GM10847 (cell line): ENCODE data around the gene CTSE.

Experiments
- POLR2A ChIP-seq: IDR thresholded peaks from 2 replicates; pipeline ENCODE4 v1.6.1; 2011; ENCODE audit not compliant: insufficient read length; ENCODE audit errors: extremely low read depth

CTSE gene

GRCh38 chr1:205980237-205980870, 43.3 kb downstream of the CTSE start:
- no peak for TF ChIP-seq POLR2A

GRCh38 chr1:205979301-205979700, 44.4 kb downstream of the CTSE start:
- no peak for TF ChIP-seq POLR2A

DNA sequence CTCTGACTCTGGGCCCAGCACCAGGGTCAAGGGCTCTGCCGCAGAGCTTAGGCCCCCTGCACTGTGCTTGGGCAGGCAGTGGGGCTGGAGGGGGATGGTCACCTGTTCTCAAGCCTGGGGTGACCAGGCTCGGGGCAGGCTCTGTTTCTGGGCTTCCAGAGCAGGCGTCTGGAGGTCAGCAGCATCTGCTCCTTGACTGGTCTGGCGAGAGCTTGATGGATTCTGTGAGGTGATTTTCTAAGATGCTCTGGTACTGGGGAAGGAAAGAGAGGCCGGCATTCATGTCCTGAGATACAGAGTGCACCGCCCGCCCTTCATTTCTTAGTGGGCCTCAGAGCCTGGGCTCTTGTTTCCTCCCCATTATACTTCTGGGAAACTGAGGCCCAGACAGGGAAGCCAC, 45.0 kb downstream of the CTSE start:
- no peak for TF ChIP-seq POLR2A

- no peak for TF ChIP-seq POLR2A
These were observed 46.2 kb downstream of the CTSE start for GRCh38 chr1:205977402-205978014.

DNA sequence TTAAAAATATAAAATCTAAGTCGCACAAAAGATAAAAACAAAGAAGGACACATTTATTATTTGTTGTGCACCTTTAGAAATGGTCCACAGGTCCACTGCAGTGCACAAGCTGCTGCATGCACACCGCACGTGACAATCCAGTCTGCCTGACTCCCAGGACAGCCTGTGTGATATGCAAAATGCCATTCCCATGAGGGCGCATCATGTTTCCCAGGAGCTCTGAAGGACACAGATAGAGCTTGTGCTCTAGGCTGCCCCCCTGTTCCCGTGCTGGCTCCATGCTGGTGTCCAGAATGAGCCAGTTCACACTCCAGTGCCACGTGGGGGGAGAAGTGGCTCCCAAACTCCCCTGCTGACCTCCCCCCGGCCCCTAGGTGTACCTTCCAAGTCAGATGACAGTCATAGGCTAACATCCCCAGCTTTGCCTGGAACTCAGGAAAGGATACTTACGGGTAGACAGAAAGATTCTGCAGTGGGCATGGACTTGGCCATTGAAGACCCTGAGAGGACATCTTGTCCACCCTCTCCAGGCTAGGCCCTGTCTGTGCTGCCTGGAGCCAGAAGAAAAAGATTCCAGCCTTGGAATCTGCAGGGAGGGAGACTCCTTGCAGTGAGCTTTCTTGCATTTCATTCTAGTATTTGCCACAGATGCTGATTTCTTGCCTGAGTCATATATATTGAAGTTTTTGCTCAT, 46.8 kb downstream of the CTSE start:
- no peak for TF ChIP-seq POLR2A

GRCh38 chr1:205976036-205976435, 47.7 kb downstream of the CTSE start:
- TF ChIP-seq POLR2A = no peak

DNA sequence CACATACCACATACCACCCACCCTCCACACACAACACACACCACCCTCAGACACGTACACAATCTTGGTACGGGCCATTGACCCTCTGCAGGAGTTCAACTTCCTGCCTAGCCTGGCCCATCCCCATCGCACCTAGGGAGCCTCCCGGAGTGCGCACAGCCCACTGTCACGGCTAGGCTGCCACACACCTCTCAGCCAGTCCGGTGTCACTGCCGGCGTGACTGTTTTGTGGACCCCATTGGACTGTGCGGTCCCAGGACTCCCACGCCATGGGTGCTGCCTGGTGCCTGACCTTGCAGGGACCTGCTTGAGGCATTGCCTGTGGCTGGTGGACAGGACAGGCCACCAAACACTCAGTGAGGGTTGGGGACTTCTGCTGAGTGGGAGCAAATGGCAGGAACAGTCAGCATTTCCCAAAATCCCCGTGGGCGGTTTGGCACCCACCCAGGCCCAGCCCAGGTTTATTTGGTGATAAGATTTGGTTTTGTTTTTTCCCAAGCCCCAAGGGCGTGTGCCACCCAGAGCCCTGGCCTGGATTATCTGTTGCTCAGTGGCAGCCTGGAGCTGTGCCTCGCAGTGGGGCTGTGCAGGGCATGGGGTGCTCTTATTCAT, 48.2 kb downstream of the CTSE start:
- TF ChIP-seq POLR2A = no peak

GRCh38 chr1:205974712-205975111, 49.0 kb downstream of the CTSE start:
- no peak for TF ChIP-seq POLR2A

DNA sequence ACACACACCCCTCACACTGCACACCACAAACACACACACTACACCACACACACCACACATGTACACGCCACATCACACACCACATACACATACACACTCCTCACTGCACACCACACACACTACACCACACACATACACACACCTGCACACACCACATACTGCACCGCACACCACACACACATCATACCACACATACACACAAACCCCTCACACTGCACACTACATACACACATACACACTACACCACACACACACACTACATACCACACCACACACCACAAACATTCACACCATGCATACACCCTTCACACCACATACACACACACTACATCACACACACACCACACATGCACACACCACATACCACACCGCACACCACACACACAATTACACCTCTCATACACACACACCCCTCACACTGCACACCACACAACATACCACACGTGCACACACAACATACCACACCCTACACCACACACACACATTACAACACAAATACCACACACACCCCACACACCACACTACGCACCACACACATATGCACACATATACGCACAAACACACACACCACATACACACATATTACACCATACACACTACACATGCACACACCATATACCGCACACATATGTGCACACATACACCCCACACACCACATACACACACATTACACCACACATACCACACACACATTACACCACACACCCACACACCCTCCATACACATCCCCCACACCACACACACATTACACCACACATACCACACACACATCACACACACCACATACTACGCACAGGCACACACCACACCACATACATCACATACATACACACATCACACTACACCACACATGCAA, 50.1 kb downstream of the CTSE start:
- TF ChIP-seq POLR2A = no peak

- TF ChIP-seq POLR2A = no peak
These were observed 51.1 kb downstream of the CTSE start for GRCh38 chr1:205972491-205973168.

DNA sequence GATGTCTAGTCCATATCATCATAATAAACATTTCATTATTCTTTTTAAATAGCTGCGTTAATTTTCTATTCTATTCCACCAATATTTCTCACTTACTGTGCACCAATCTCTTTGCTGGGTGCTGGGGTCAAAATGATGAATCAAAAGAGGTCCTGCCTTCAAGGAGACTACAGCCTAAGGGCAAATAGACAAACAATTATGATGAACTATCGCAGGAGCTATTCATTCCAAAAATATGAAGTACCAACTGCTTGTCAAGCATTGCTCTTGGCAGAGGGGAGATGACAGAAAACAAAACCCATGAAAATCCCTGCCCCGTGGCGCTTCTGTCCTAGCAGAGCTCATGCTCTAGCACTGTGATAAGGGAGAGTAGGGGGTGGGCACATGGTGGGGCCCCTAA, 51.6 kb downstream of the CTSE start:
- TF ChIP-seq POLR2A = no peak

GRCh38 chr1:205971082-205971481, 52.6 kb downstream of the CTSE start:
- TF ChIP-seq POLR2A = no peak

DNA sequence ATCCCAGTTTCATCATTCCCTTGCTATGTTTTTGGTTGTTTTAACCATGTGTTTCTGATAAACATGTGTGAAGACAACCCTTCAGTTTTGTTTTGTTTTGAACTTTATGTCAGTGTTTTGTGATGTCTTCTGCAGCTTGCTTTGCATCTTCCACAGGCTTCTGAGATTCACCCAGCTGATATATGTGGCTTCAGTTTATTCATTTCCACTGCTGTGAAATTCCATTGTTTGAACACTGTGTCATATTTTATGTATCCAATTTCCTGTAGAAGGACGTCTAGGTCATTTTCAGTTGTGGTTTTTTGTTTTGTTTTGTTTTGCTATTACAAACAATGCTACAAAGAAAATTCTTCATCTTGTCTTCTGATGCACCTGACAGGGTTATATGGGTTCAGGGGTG, 53.2 kb downstream of the CTSE start:
- TF ChIP-seq POLR2A = no peak

DNA sequence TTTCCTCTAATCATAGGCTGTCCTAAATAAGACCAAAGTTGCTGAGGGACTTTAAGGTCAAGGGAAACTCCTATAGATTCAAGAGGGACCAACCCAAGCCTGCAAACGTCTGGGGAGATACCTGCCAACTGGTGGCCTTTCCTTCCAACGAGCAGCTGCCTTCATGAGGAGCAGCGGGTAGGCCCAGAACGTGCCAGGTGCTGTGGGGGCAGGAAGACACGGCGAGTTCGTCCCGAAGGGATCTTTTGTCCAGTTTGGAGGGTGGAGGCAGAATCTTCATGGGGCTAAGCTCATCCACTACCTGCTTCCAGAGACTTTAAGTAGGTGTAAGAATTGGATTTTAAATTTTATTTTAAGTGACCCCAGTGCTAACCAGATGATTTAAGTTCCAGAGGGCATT, 54.5 kb downstream of the CTSE start:
- no peak for TF ChIP-seq POLR2A
